Measurements from ENCODE around the gene APOLD1.

Gene APOLD1

DNA sequence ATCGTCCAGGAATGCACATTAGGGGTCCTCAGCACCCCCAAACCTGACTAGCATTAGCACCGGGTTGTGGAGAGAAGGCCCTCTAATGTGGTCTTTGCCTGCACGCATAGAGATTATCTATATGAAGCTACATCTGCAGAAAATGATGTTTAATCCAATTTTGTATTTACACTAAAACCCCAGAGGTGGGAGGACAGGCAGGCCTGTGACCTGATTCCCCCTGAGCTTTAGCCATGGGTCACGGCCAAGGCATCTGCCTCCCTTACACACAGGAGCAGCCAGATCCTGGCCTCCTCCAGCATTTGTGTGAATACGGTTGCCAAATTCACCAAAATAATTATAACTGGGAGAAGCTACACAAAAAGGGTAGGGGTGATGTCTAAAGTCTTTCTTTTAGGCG is 7.0 kb downstream of the APOLD1 start:
- DNase-seq (ENCODE audit: extremely low read depth, low read depth): no peak
- TF ChIP-seq, protein P1, sequence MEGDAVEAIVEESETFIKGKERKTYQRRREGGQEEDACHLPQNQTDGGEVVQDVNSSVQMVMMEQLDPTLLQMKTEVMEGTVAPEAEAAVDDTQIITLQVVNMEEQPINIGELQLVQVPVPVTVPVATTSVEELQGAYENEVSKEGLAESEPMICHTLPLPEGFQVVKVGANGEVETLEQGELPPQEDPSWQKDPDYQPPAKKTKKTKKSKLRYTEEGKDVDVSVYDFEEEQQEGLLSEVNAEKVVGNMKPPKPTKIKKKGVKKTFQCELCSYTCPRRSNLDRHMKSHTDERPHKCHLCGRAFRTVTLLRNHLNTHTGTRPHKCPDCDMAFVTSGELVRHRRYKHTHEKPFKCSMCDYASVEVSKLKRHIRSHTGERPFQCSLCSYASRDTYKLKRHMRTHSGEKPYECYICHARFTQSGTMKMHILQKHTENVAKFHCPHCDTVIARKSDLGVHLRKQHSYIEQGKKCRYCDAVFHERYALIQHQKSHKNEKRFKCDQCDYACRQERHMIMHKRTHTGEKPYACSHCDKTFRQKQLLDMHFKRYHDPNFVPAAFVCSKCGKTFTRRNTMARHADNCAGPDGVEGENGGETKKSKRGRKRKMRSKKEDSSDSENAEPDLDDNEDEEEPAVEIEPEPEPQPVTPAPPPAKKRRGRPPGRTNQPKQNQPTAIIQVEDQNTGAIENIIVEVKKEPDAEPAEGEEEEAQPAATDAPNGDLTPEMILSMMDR (IDR thresholded peaks at IDR 0.05; ENCODE audit: low read depth, low read length): no peak

DNA sequence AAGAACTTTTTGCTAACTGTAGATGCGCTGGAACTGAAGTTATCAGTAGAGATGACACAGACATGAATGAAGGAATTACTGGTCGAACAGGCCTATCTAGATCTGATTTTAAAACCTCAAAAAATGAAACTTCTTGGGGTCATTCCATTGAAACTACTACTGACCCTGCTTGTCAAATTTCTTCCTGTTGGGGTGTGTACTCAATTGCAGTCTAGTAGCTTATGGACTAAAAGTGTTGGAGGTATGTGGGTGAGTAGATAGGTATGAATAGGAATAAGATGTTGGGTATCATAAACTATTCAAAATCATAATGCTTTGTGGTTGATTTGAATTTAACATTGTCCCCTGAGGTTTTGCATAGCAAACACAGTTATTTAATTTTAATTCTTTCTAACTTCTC is 9.2 kb downstream of the APOLD1 start:
- TF ChIP-seq, protein P1 (IDR thresholded peaks at IDR 0.05; ENCODE audit: low read depth, low read length): no peak
- no peak for DNase-seq (ENCODE audit: extremely low read depth, low read depth)

DNA sequence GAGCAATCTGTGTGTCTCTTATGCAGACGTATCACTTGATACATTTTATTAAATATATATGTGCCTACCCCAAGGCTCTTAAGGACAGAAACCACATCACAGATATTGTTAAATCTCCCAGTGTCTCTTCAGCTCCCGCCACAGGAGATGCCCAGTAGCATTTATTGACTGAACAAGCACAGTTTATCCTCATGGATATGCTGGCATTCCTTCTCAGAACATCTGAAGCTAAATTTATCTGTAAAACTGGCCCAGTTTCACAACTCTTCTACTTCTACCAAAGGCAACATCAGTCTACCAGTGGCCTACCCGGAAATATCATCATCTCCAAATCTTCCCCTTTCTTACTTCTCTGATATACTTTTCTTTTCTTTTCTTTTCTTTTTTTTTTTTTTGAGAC is 10.7 kb downstream of the APOLD1 start:
- no peak for DNase-seq (ENCODE audit: extremely low read depth, low read depth)
- TF ChIP-seq, protein P1 (IDR thresholded peaks at IDR 0.05; ENCODE audit: low read depth, low read length): no peak

DNA sequence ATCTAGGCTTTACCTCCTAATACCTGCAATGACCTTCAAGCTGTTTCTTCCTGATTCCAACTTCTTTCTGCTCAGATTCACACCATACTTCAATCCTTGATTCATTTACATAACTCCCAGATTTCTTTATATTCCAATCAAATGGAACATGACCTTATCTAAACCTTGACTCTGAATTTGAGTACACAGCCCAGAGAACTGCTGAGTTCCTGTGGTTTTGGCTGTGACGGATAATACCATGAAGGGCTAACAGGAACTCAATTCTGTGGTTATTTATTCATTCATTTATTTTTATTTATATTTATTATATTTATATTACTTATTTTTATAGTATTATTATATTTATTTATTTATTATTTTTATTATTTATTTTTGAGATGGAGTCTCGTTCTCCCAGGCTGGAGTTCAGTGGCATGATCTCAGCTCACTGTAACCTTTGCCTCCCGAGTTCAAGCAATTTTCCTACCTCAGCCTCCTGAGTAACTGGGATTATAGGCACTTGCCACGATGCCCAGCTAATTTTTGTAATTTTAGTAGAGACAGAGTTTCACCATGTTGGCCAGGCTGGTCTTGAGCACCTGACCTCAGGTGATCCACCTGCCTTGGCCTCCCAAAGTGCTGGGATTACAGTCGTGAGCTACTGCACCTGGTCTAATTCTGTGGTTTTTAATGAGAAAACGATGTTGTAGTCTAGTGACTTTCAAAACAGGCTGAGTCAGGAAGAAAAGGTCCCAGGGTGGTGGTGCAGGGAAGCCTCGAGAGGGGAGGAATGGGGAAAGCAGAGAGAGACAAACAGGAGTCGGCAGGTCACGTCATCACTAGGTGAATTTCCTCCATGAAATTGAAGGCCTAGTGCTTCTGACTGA is 11.7 kb downstream of the APOLD1 start:
- TF ChIP-seq, protein P1 (IDR thresholded peaks at IDR 0.05; ENCODE audit: low read depth, low read length): no peak

DNA sequence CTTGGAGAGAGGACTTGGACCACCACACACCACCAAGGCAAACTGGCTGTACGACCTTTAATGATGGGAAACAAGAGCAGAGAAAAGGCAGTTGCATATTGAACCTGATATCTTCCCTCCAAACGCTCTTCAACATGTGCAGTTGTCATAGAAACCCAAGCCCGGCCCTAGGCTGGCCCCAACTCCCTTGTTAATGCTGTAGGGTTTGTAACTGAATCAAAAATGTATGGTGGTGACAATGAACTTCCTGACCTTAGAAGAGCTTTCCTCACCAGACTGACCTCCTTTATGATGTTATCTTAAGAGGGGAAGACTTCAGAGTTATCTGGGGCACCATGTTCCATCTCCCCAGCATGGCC is 12.3 kb downstream of the APOLD1 start:
- no peak for DNase-seq (ENCODE audit: extremely low read depth, low read depth)
- TF ChIP-seq, protein P1 (IDR thresholded peaks at IDR 0.05; ENCODE audit: low read depth, low read length): no peak

More for the DNA sequence above, 11.7 kb downstream of the APOLD1 start:
- DNase-seq (ENCODE audit: extremely low read depth, low read depth): no peak

DNA sequence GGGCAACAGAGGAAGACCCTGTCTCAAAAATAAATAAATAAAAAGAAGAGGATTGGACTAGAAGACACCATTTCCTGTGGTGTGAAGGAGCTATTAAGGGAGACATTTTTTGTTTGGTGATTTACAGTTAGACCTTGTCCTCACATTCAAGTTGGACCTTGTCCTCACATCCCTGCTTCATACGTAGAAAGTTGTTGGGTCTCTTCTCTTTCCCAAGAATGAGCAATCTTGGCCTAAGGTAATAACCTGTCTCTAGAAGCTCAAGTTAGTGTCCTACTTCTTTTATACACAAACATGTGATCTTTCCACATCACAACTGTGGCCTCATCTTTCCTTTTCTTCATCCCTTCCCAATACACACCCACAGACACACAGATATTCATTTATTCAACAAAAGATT is 13.0 kb downstream of the APOLD1 start:
- no peak for DNase-seq (ENCODE audit: extremely low read depth, low read depth)
- TF ChIP-seq, protein P1 (IDR thresholded peaks at IDR 0.05; ENCODE audit: low read depth, low read length): no peak

DNA sequence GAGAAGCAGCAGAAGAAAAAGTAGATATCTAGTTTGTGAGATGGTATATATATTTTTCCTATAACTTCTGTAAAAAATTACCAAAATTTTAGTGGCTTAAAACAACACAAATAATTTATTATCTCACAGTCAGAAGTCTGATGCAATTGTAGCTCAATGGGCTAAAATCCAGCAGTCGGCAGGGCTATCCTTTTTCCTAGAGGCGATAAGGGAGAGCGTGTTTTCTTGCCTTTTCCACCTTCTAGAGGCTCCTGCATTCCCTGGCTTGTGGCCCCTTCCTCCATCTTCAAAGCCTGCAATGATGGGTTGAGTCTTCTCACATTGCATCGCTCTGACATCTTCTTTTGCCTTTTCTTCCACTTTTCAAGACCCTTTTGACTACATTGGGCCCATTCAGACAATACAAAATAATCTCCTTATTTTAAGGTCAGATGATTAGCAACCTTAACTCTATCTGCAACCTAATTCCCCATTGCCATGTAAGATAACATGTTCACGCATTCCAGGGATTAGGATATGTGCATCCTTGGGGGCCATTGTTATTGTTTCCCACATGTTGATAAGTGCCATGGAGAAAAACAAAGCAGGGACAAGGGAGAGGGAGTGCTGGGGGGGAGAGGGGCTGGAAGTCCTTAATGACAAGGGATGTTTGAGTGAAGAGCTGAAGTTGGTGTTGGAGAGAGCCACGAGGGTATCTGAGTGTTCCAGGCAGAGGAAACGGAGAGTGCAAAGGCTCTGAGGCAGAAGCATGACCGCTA is 13.9 kb downstream of the APOLD1 start:
- TF ChIP-seq, protein P1 (IDR thresholded peaks at IDR 0.05; ENCODE audit: low read depth, low read length): no peak

More for the DNA sequence above, 13.9 kb downstream of the APOLD1 start:
- no peak for DNase-seq (ENCODE audit: extremely low read depth, low read depth)
